Breast epithelium (tissue), 3 donors: Measurements from ENCODE around the gene MARVELD3.
"Not testable (repeated sequence)": the region's sequence is repeated elsewhere in the genome, so short reads cannot be mapped to it uniquely, and the experiment has no call there.

ENCODE experiments used
- POLR2AphosphoS5 ChIP-seq, 3 donors: sonication (generic); formaldehyde crosslinking; IDR thresholded peaks; one replicate each; pipeline ENCODE4 v1.6.1; 2017; ENCODE audit warnings: antibody characterized with exemption in 3 of 3
- TF ChIP-seq, protein P1 (sequence below), 3 donors: fragments of 450-650 bp; IDR thresholded peaks; one replicate each; pipeline ENCODE4 v1.5.1; 2016 to 2017; ENCODE audit warnings: antibody characterized with exemption in 3 of 3, mild to moderate bottlenecking in 3 of 3, moderate library complexity in 3 of 3

DNA sequence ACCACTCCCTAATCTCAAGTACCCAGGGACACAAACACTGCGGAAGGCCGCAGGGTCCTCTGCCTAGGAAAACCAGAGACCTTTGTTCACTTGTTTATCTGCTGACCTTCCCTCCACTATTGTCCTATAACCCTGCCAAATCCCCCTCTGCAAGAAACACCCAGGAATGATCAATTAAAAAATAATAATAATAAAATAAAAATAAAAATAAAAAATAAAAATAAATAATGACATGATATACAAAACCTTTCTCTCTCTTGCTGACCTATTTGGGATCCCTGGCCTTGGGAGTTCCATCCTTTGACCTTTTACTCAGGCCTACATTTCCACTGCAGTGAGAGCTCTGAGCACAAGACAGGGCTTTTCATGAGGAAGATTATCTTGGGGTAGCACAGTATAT lies 35.9 kb upstream of the MARVELD3 start:
- TF ChIP-seq, protein P1, sequence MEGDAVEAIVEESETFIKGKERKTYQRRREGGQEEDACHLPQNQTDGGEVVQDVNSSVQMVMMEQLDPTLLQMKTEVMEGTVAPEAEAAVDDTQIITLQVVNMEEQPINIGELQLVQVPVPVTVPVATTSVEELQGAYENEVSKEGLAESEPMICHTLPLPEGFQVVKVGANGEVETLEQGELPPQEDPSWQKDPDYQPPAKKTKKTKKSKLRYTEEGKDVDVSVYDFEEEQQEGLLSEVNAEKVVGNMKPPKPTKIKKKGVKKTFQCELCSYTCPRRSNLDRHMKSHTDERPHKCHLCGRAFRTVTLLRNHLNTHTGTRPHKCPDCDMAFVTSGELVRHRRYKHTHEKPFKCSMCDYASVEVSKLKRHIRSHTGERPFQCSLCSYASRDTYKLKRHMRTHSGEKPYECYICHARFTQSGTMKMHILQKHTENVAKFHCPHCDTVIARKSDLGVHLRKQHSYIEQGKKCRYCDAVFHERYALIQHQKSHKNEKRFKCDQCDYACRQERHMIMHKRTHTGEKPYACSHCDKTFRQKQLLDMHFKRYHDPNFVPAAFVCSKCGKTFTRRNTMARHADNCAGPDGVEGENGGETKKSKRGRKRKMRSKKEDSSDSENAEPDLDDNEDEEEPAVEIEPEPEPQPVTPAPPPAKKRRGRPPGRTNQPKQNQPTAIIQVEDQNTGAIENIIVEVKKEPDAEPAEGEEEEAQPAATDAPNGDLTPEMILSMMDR (IDR thresholded peaks at IDR 0.05) = not testable (repeated sequence)
- not testable (repeated sequence) for TF ChIP-seq POLR2AphosphoS5 (IDR thresholded peaks at IDR 0.05)
